SU-DHL-6 (cell line): ENCODE measurements around the gene UCHL5.

ENCODE experiments used
- H2AFZ ChIP-seq: fragments of 200-600 bp; sonication (generic); 2 replicates; pipeline ENCODE4 v1.6.1; 2014; ENCODE audit warnings: low read depth, mild to moderate bottlenecking, moderate library complexity, mixed read lengths, antibody characterized with exemption, low read length; ENCODE audit not compliant: severe bottlenecking
- H3F3A ChIP-seq: fragments of 200-600 bp; shearing (Covaris generic); 2 replicates; pipeline ENCODE4 v1.6.0; 2016; ENCODE audit warnings: antibody characterized with exemption, mild to moderate bottlenecking; ENCODE audit not compliant: insufficient read depth
- H3K27ac ChIP-seq: fragments of 200-600 bp; sonication (generic); 2 replicates; pipeline ENCODE4 v1.5.1; 2016; ENCODE audit warnings: low read depth, mild to moderate bottlenecking, low read length, moderate library complexity, mixed read lengths
- H3K27me3 ChIP-seq: fragments of 200-600 bp; sonication (generic), shearing (Covaris generic); 2 replicates; pipeline ENCODE4 v1.6.0; 2014; ENCODE audit warnings: mild to moderate bottlenecking, low read length
- H3K36me3 ChIP-seq: fragments of 200-600 bp; sonication (generic); 2 replicates; pipeline ENCODE4 v1.6.1; 2014; ENCODE audit warnings: mild to moderate bottlenecking, low read length, mixed read lengths
- H3K4me2 ChIP-seq: fragments of 300-600, 200-600 bp; shearing (Covaris generic), sonication (generic); 2 replicates; pipeline ENCODE4 v1.6.0; 2014; ENCODE audit warnings: low read length, low read depth, mild to moderate bottlenecking; ENCODE audit not compliant: poor library complexity, severe bottlenecking
- H3K4me3 ChIP-seq: fragments of 200-600 bp; sonication (generic); 2 replicates; pipeline ENCODE4 v1.5.1; 2014; ENCODE audit warnings: antibody characterized with exemption, low read length, mild to moderate bottlenecking, mixed read lengths; ENCODE audit not compliant: insufficient read depth, poor library complexity, severe bottlenecking
- H3K79me2 ChIP-seq: fragments of 200-600 bp; sonication (generic); 2 replicates; pipeline ENCODE4 v1.6.1; 2014; ENCODE audit warnings: mild to moderate bottlenecking, low read length, moderate library complexity; ENCODE audit not compliant: insufficient read depth
- H3K9ac ChIP-seq: fragments of 200-600 bp; sonication (generic); 2 replicates; pipeline ENCODE4 v1.7.0; 2014; ENCODE audit warnings: mild to moderate bottlenecking, low read length
- H3K9me2 ChIP-seq: fragments of 200-600 bp; sonication (generic); replicated peaks from 2 replicates; pipeline ENCODE4 v1.6.1; 2014; ENCODE audit warnings: low read length; ENCODE audit not compliant: insufficient read depth
- H3K9me3 ChIP-seq: fragments of 200-600 bp; sonication (generic); 2 replicates; pipeline ENCODE4 v1.6.1; 2014; ENCODE audit warnings: low read length, mixed read lengths; ENCODE audit not compliant: insufficient read depth
- H4K20me1 ChIP-seq: fragments of 200-600 bp; sonication (generic); 2 replicates; pipeline ENCODE4 v1.6.1; 2014; ENCODE audit warnings: low read depth, mild to moderate bottlenecking, antibody characterized with exemption, low read length, moderate library complexity, mixed read lengths
- EZH2phosphoT487 ChIP-seq: fragments of 200-600 bp; sonication (generic), shearing (Covaris generic); conservative IDR thresholded peaks from 2 replicates; pipeline ENCODE4 v1.6.1; 2018; ENCODE audit warnings: mild to moderate bottlenecking, antibody characterized with exemption, low read length, moderate library complexity, mixed read lengths
- TF ChIP-seq, protein P1 (sequence below): fragments of 200-600 bp; sonication (generic); IDR thresholded peaks from one replicate; pipeline ENCODE4 v1.5.1; 2017; ENCODE audit warnings: antibody characterized with exemption, mild to moderate bottlenecking, low read length, moderate library complexity; ENCODE audit not compliant: insufficient read depth, poor library complexity, severe bottlenecking

The UCHL5 gene

DNA sequence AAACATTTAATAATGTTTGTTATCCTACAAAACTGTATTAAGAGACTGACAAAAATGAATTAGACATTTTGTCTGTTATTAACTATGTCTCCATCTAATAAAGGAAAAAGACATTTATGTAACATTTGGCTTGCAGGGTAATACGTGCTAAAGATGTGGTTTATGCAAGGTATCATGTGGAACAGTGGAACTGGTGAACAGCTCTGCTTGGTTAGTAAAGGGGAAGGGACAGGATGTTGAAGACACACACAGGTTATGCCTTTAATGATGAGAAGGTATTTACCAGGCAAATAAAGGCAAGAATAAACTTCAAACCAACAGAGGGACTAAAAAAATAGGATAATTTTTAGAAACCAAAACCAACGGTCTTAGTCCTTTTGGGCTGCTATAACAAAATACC lies 93.1 kb downstream of the UCHL5 start:
- H3K9me2 ChIP-seq: no peaks in the 10 kb centered on the region
- H3K27ac ChIP-seq: no peak overlapping the region
- H3K9me3 ChIP-seq: no peaks in the 10 kb centered on the region
- H2AFZ ChIP-seq: no peak overlapping the region
- H3K36me3 ChIP-seq: no peaks in the 10 kb centered on the region
- no peaks in the 10 kb centered on the region for H3F3A ChIP-seq
- no peak overlapping the region for H3K9ac ChIP-seq
- H3K4me3 ChIP-seq: no peak overlapping the region
- H3K4me2 ChIP-seq: no peak overlapping the region
- no peaks in the 10 kb centered on the region for H3K79me2 ChIP-seq
- H4K20me1 ChIP-seq: no peaks in the 10 kb centered on the region
- TF ChIP-seq, protein P1, sequence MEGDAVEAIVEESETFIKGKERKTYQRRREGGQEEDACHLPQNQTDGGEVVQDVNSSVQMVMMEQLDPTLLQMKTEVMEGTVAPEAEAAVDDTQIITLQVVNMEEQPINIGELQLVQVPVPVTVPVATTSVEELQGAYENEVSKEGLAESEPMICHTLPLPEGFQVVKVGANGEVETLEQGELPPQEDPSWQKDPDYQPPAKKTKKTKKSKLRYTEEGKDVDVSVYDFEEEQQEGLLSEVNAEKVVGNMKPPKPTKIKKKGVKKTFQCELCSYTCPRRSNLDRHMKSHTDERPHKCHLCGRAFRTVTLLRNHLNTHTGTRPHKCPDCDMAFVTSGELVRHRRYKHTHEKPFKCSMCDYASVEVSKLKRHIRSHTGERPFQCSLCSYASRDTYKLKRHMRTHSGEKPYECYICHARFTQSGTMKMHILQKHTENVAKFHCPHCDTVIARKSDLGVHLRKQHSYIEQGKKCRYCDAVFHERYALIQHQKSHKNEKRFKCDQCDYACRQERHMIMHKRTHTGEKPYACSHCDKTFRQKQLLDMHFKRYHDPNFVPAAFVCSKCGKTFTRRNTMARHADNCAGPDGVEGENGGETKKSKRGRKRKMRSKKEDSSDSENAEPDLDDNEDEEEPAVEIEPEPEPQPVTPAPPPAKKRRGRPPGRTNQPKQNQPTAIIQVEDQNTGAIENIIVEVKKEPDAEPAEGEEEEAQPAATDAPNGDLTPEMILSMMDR: no peak
- no peak for TF ChIP-seq EZH2phosphoT487
- no peaks in the 10 kb centered on the region for H3K27me3 ChIP-seq

DNA sequence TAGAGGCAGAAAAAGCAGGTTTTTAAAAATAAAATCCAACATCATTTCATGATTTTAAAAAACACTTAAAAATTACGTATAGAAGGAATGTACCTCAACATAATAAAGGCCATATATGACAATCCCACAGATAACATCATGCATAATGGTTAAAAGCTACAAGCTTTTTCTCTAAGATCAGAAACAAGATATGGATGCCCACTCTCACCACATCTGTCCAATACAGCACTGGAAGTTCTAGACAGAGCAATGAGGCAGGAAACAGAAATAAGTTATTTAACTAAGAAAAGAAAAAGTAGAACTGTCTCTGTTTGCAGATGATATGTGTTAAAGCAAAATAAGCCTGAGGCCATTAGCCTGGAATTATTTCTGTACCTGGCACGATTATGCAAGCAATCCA lies 96.3 kb downstream of the UCHL5 start:
- no peak overlapping the region for H3K4me2 ChIP-seq
- no peak overlapping the region for H3K9ac ChIP-seq
- H3K9me2 ChIP-seq: no peaks in the 10 kb centered on the region
- no peaks in the 10 kb centered on the region for H3F3A ChIP-seq
- TF ChIP-seq EZH2phosphoT487: no peak
- TF ChIP-seq, protein P1: no peak
- H3K4me3 ChIP-seq: no peak overlapping the region
- H2AFZ ChIP-seq: no peak overlapping the region
- H3K27me3 ChIP-seq: no peaks in the 10 kb centered on the region
- H3K27ac ChIP-seq: no peak overlapping the region
- H3K36me3 ChIP-seq: no peaks in the 10 kb centered on the region
- H4K20me1 ChIP-seq: no peaks in the 10 kb centered on the region
- H3K79me2 ChIP-seq: no peaks in the 10 kb centered on the region
- H3K9me3 ChIP-seq: no peaks in the 10 kb centered on the region
